Upper lobe of left lung (tissue), 6 donors: Measurements from ENCODE around the gene RFX1. TPM values are rescaled to one million over a fixed set of nuclear protein-coding genes. Genes with fewer than 3 reads are reported as not detected.
"Not testable (repeated sequence)": the region's sequence is repeated elsewhere in the genome, so short reads cannot be mapped to it uniquely, and the experiment has no call there.

Experiments used
- ATAC-seq, 2 donors: fragments of 200-7000 bp; cut with Tn5 transposase; one replicate each; pipeline ENCODE4 v1.9.1; 2022; ENCODE audit warnings: mild to moderate bottlenecking in 2 of 2, moderate library complexity in 2 of 2; ENCODE audit not compliant: low FRiP score in 2 of 2
- DNase-seq, 2 donors: peaks; one replicate each; pipeline ENCODE4 v3.0.0-alpha.2; 2019 to 2020
- H3K27ac ChIP-seq, 4 donors: fragments of 200-600 bp; sonication (generic); one replicate each; pipeline ENCODE4 v1.5.1; 2016 to 2019
- H3K27me3 ChIP-seq, 4 donors: fragments of 200-600 bp; sonication (generic); one replicate each; pipeline ENCODE4 v1.5.1; 2017 to 2019
- H3K36me3 ChIP-seq, 4 donors: fragments of 200-600 bp; sonication (generic); one replicate each; pipeline ENCODE4 v1.5.1; 2016 to 2019
- H3K4me1 ChIP-seq, 4 donors: fragments of 200-600 bp; sonication (generic); one replicate each; pipeline ENCODE4 v1.5.1; 2018 to 2019
- H3K4me3 ChIP-seq, 4 donors: fragments of 200-600 bp; sonication (generic); one replicate each; pipeline ENCODE4 v1.5.1; 2017 to 2019; ENCODE audit warnings: mild to moderate bottlenecking in 2 of 4, moderate library complexity in 1 of 4
- H3K9me3 ChIP-seq, 4 donors: fragments of 200-600 bp; sonication (generic); one replicate each; pipeline ENCODE4 v1.5.1; 2018 to 2019
- CTCF ChIP-seq, 6 experiments: fragments of 450-650 bp in 4 of 6; fragments of 200-600 bp in 2 of 6; sonication (generic) in 2 of 6; IDR thresholded peaks; one replicate each; pipeline ENCODE4 v1.5.1; 2016 to 2019; ENCODE audit warnings: antibody characterized with exemption in 6 of 6
- EP300 ChIP-seq, 4 donors: sonication (generic); formaldehyde crosslinking; IDR thresholded peaks; one replicate each; pipeline ENCODE4 v1.5.1; 2017; ENCODE audit warnings: antibody characterized with exemption in 4 of 4, control low read depth in 2 of 4
- POLR2A ChIP-seq, 4 donors: fragments of 450-650 bp; IDR thresholded peaks; one replicate each; pipeline ENCODE4 v1.5.1; 2016 to 2017; ENCODE audit warnings: antibody characterized with exemption in 4 of 4, mild to moderate bottlenecking in 2 of 4
- POLR2AphosphoS5 ChIP-seq, 2 donors: sonication (generic); formaldehyde crosslinking; IDR thresholded peaks; one replicate each; pipeline ENCODE4 v1.5.1; 2017; ENCODE audit warnings: antibody characterized with exemption in 2 of 2
- WGBS, 2 donors: methylation state at CpG; one replicate each; pipeline ENCODE4 v1.1.5; 2017 to 2018; 5-methylcytosine and 5-hydroxymethylcytosine counted together
- total RNA-seq, 6 donors: library from RNA; depleted of rRNA in 4 of 6; stranded (reverse); fragments of >200 nt in 4 of 6; gene quantifications; one replicate each; pipeline versions ENCODE4 v1.1.0 to v1.2.1, GENCODE V29; 2016 to 2021
- donor health status: DM: no; HTN: no; CAD: no; lungs with moderate emphysema.
- donor health status: DM: no; HTN: yes; CAD: no; lungs with severe emphysema.

RFX1 gene
- total RNA-seq, 6 donors from 2014 or later = 6.0 to 22.3 (median 15.5) TPM

GRCh38 chr19:14050512-14050911 lies 44.4 kb upstream of the RFX1 start:
- Histone ChIP-seq H3K27me3 (no peaks in the 10 kb centered on the region), H3K27ac (no peak overlapping the region), H3K4me1 (no peaks in the 10 kb centered on the region), H3K4me3 (no peak overlapping the region), H3K36me3 (peaks cover 0 to 29% (median 14%) of the 10 kb centered on the region in 4 donors), H3K9me3 (no peaks in the 10 kb centered on the region)
- no peak for ATAC-seq
- 92 to 99% methylated on average over 4 of the region's 4 CpGs for WGBS, 2 donors
- TF ChIP-seq EP300 (IDR thresholded peaks at IDR 0.05) = no peak
- no peak for TF ChIP-seq POLR2A (IDR thresholded peaks at IDR 0.05)
- TF ChIP-seq CTCF (IDR thresholded peaks at IDR 0.05) = no peak
- TF ChIP-seq POLR2AphosphoS5 (IDR thresholded peaks at IDR 0.05) = no peak
- DNase-seq = no peak

GRCh38 chr19:14048443-14049153 lies 42.5 kb upstream of the RFX1 start:
- TF ChIP-seq POLR2AphosphoS5 (IDR thresholded peaks at IDR 0.05) (no peak), CTCF (IDR thresholded peaks at IDR 0.05) (peak; percentile 67 to 93 (median 74)), EP300 (IDR thresholded peaks at IDR 0.05) (no peak)
- 71 to 76% methylated on average over 8 of the region's 8 CpGs for WGBS, 2 donors
- peak; percentile 83 to 84 for ATAC-seq

GRCh38 chr19:14047866-14048265 lies 41.7 kb upstream of the RFX1 start:
- not testable (repeated sequence) for H3K9me3 ChIP-seq, H3K4me3 ChIP-seq, H3K27me3 ChIP-seq, ATAC-seq, H3K4me1 ChIP-seq, DNase-seq, H3K27ac ChIP-seq
- H3K36me3 ChIP-seq = peaks cover 0 to 29% (median 17%) of the 10 kb centered on the region in 4 donors
- 96 to 99% methylated on average over 9 to 10 of the region's 10 CpGs for WGBS, 2 donors

More at GRCh38 chr19:14048443-14049153, 42.5 kb upstream of the RFX1 start:
- Histone ChIP-seq H3K4me3 (no peak overlapping the region), H3K36me3 (peaks cover 0 to 29% (median 15%) of the 10 kb centered on the region in 4 donors), H3K27me3 (no peaks in the 10 kb centered on the region), H3K9me3 (no peaks in the 10 kb centered on the region), H3K4me1 (no peaks in the 10 kb centered on the region), H3K27ac (no peak overlapping the region)
- DNase-seq = peak in 1 of 2 donors; percentile 74

GRCh38 chr19:14042659-14043608 lies 36.8 kb upstream of the RFX1 start:
- H3K27me3 ChIP-seq, H3K9me3 ChIP-seq, H3K4me1 ChIP-seq, DNase-seq, H3K4me3 ChIP-seq: not testable (repeated sequence)
- H3K36me3 ChIP-seq = peaks cover 0 to 24% (median 9%) of the 10 kb centered on the region in 4 donors
- TF ChIP-seq POLR2AphosphoS5 (IDR thresholded peaks at IDR 0.05) = peak in 1 of 2 donors; percentile 4
- TF ChIP-seq CTCF (IDR thresholded peaks at IDR 0.05) = peak; percentile 39 to 58 (median 46)
- H3K27ac ChIP-seq = peak overlapping the region; percentile 34 to 57 (median 48)
- 63 to 65% methylated on average over 19 of the region's 19 CpGs for WGBS, 2 donors
- peak; percentile 61 to 89 for ATAC-seq

GRCh38 chr19:14039181-14039580 lies 33.1 kb upstream of the RFX1 start:
- ATAC-seq = no peak
- WGBS, 2 donors = 92 to 93% methylated on average over 5 to 7 of the region's 7 CpGs
- TF ChIP-seq POLR2A (IDR thresholded peaks at IDR 0.05) = no peak
- no peak for TF ChIP-seq POLR2AphosphoS5 (IDR thresholded peaks at IDR 0.05)
- TF ChIP-seq CTCF (IDR thresholded peaks at IDR 0.05) = no peak
- TF ChIP-seq EP300 (IDR thresholded peaks at IDR 0.05) = no peak

More at GRCh38 chr19:14039181-14039580, 33.1 kb upstream of the RFX1 start:
- Histone ChIP-seq H3K27ac (no peak overlapping the region), H3K36me3 (peaks cover 0 to 20% (median 6%) of the 10 kb centered on the region in 4 donors), H3K9me3 (no peaks in the 10 kb centered on the region), H3K27me3 (no peaks in the 10 kb centered on the region), H3K4me1 (peaks cover 4 to 9% (median 6%) of the 10 kb centered on the region in 4 donors), H3K4me3 (no peak overlapping the region)
- DNase-seq = no peak
